T-helper 22 cell (primary cell): ENCODE measurements around the gene EFL1.

Source experiments
- DNase-seq: peaks from one replicate; pipeline ENCODE4 v3.0.0-alpha.2; 2020; ENCODE audit warnings: low read depth

EFL1 gene

GRCh38 chr15:82081914-82082762 is 180.4 kb downstream of the EFL1 start:
- no peak for DNase-seq

- DNase-seq, result no peak
Observed at GRCh38 chr15:82080774-82081173, 181.8 kb downstream of the EFL1 start.
